HepG2 (cell line): ENCODE measurements around the gene THRAP3. TPM values are rescaled to one million over a fixed set of nuclear protein-coding genes. Genes with fewer than 3 reads are reported as not detected.

Source experiments
- AGO1 ChIP-seq: fragments of 200-400 bp; formaldehyde crosslinking; IDR thresholded peaks from 2 replicates; pipeline ENCODE4 v1.6.1; 2017; ENCODE audit warnings: mild to moderate bottlenecking, low read depth, low read length, moderate library complexity; ENCODE audit not compliant: poor library complexity, severe bottlenecking
- AHDC1 ChIP-seq: sonication (generic); formaldehyde crosslinking; IDR thresholded peaks from 2 replicates; pipeline ENCODE4 v1.5.1; 2020; ENCODE audit warnings: mild to moderate bottlenecking, missing genetic modification reagents, borderline replicate concordance
- ASH2L ChIP-seq: fragments of 300-600, 200-600 bp; sonication (generic); IDR thresholded peaks from 2 replicates; pipeline ENCODE4 v1.7.0; 2017; ENCODE audit warnings: low read depth, mild to moderate bottlenecking, moderate library complexity, mixed read lengths, low read length; ENCODE audit not compliant: insufficient read length
- ELF3 ChIP-seq: IDR thresholded peaks from 2 replicates; pipeline ENCODE4 v1.6.1; 2016; ENCODE audit warnings: missing genetic modification reagents, missing compliant biosample characterization
- MTA1 ChIP-seq: sonication (generic); formaldehyde crosslinking; IDR thresholded peaks from 2 replicates; pipeline ENCODE4 v1.4.0; 2020; ENCODE audit warnings: missing genetic modification reagents, mild to moderate bottlenecking, borderline replicate concordance
- NFE2L2 ChIP-seq: fragments of 150-350 bp; IDR thresholded peaks from 2 replicates; pipeline ENCODE4 v1.6.1; 2014; ENCODE audit warnings: low read length
- NFYC ChIP-seq: IDR thresholded peaks from 2 replicates; pipeline ENCODE4 v1.6.1; 2016; ENCODE audit warnings: missing genetic modification reagents, missing compliant biosample characterization
- ZBTB25 ChIP-seq: IDR thresholded peaks from 2 replicates; pipeline ENCODE4 v1.6.1; 2018; ENCODE audit warnings: missing genetic modification reagents
- polyA plus RNA-seq, 8 experiments: library from polyadenylated mRNA; depleted of rRNA in 3 of 8; stranded (reverse) in 7 of 8; unstranded in 1 of 8; fragments of >200 nt; fragmentation: Illumina TruSeq in 4 of 8; extraction: Trizol in 4 of 8; gene quantifications; 2 replicates each; pipeline versions ENCODE4 v1.2.1 to v1.2.3, GENCODE V29; 2011 to 2016; ENCODE audit warnings: low read depth in 4 of 8, missing spikeins in 1 of 8, mixed read lengths in 1 of 8; ENCODE audit not compliant: insufficient read depth in 1 of 8
- total RNA-seq, 5 experiments: library from RNA; depleted of rRNA; stranded (reverse); fragments of >200 nt; fragmentation: Illumina TruSeq; extraction: Trizol; gene quantifications; 2 replicates each; pipeline ENCODE4 v1.2.3, GENCODE V29; 2016; ENCODE audit warnings: low read depth in 1 of 5
- TF ChIP-seq, protein P1 (sequence below): conservative IDR thresholded peaks from 2 replicates; pipeline ENCODE4 v1.6.1; 2018; ENCODE audit warnings: missing genetic modification reagents

The THRAP3 gene
- total and polyA plus RNA-seq, 2 of the 13 experiments (the other 11 are each of a cell fraction or from before 2014, with no cell fraction given), result 45.0 to 92.6 TPM

- TF ChIP-seq ASH2L (peak; percentile 9), NFE2L2 (no peak), MTA1 (CRISPR knock-in tag) (no peak), NFYC (CRISPR knock-in tag) (peak; percentile 39; the same call in 1 of the 2 replicates), AHDC1 (CRISPR knock-in tag) (peak; percentile 78; the same call in 1 of the 2 replicates), AGO1 (no peak), ELF3 (CRISPR knock-in tag) (peak; percentile 69; the same call in 1 of the 2 replicates), ZBTB25 (0 out of 2 replicates have a peak, but pooled peaks have one; percentile 16)
- TF ChIP-seq, protein P1, sequence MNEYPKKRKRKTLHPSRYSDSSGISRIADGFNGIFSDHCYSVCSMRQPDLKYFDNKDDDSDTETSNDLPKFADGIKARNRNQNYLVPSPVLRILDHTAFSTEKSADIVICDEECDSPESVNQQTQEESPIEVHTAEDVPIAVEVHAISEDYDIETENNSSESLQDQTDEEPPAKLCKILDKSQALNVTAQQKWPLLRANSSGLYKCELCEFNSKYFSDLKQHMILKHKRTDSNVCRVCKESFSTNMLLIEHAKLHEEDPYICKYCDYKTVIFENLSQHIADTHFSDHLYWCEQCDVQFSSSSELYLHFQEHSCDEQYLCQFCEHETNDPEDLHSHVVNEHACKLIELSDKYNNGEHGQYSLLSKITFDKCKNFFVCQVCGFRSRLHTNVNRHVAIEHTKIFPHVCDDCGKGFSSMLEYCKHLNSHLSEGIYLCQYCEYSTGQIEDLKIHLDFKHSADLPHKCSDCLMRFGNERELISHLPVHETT (CRISPR knock-in tag), result no peak
Observed at GRCh38 chr1:36269408-36269838, 45.2 kb downstream of the THRAP3 start (continued).
